ENCODE results near the gene SSX2IP. TPM values are rescaled to one million over a fixed set of nuclear protein-coding genes. Genes with fewer than 3 reads are reported as not detected.
"Not testable (repeated sequence)": the region's sequence is repeated elsewhere in the genome, so short reads cannot be mapped to it uniquely, and the experiment has no call there.

The SSX2IP gene
- total RNA-seq, 1 experiment from 2014 or later, result 42.4 TPM

- DNase-seq (ENCODE audit: low spot score), result no peak
- CTCF ChIA-PET, result no interaction called here
- intact Hi-C loops (cut with micrococcal nuclease; ENCODE audit: unreplicated experiment), result no loop called here
- no peaks in the 10 kb centered on the region for H3K9me3 ChIP-seq (ENCODE audit: low read depth, low read length, poor library complexity, severe bottlenecking)
- POLR2A ChIA-PET (ENCODE audit: low non-redundant PET), result no interaction called here
- no peak overlapping the region for H3K4me3 ChIP-seq (ENCODE audit: low read depth, low read length, poor library complexity, severe bottlenecking)
- no TSS peak for BruUV-seq (replicated peaks)
- H3K27ac ChIP-seq (ENCODE audit: low read depth, low read length, poor library complexity, severe bottlenecking), result no peak overlapping the region
- H3K4me1 ChIP-seq (ENCODE audit: insufficient read depth, low read length, poor library complexity, severe bottlenecking), result no peaks in the 10 kb centered on the region
- no peaks in the 10 kb centered on the region for H3K36me3 ChIP-seq (ENCODE audit: insufficient read depth, low read length, poor library complexity, severe bottlenecking)
- TF ChIP-seq, protein P1, sequence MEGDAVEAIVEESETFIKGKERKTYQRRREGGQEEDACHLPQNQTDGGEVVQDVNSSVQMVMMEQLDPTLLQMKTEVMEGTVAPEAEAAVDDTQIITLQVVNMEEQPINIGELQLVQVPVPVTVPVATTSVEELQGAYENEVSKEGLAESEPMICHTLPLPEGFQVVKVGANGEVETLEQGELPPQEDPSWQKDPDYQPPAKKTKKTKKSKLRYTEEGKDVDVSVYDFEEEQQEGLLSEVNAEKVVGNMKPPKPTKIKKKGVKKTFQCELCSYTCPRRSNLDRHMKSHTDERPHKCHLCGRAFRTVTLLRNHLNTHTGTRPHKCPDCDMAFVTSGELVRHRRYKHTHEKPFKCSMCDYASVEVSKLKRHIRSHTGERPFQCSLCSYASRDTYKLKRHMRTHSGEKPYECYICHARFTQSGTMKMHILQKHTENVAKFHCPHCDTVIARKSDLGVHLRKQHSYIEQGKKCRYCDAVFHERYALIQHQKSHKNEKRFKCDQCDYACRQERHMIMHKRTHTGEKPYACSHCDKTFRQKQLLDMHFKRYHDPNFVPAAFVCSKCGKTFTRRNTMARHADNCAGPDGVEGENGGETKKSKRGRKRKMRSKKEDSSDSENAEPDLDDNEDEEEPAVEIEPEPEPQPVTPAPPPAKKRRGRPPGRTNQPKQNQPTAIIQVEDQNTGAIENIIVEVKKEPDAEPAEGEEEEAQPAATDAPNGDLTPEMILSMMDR (conservative IDR thresholded peaks at IDR 0.05; ENCODE audit: low read depth, low read length), result no peak
- no peak for TF ChIP-seq EZH2 (IDR thresholded peaks at IDR 0.05; ENCODE audit: borderline replicate concordance, low read depth, low read length, poor library complexity, severe bottlenecking)
- no peaks in the 10 kb centered on the region for H3K27me3 ChIP-seq (replicated peaks; ENCODE audit: insufficient read depth, low read depth, low read length, poor library complexity)
Observed at GRCh38 chr1:84726593-84727499, 36.6 kb upstream of the SSX2IP start.

DNA sequence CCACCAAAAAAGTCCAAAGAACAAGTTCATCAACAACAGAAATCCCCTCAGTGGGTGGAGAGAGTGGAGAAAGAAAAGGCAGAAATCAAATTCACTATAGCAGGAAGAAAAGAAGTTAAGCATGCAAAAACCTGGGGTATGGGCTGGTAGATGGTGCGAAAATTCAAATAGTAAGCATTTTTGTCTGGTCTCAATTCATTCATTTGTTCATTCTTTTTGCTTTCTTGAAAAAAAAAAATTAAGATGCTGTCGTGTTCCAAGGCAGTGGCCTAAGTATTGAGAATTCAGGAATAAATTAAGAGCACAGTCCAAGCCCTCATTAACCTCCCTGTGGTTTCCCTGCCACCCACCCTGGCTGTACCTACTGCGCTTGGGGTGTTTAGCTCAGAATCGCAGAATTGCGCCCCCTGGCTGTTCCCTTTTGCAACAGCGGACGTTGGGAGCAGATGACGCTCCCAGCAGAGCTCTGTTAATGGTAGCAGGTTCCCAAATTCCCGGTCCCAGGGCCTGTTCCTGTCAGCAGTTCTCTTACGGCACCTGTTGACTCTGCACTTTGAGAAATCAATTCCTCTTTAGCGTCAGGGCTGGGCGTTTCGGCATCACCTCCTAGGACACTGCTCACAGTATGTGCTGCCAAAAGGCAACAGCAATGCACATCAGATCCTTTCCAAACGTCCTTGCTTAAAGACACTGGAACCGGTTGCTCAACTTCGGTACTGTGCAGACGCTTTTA is 34.0 kb upstream of the SSX2IP start:
- Histone ChIP-seq H3K27ac (ENCODE audit: low read depth, low read length, poor library complexity, severe bottlenecking) (no peak overlapping the region), H3K36me3 (ENCODE audit: insufficient read depth, low read length, poor library complexity, severe bottlenecking) (no peaks in the 10 kb centered on the region), H3K4me3 (ENCODE audit: low read depth, low read length, poor library complexity, severe bottlenecking) (no peak overlapping the region), H3K27me3 (replicated peaks; ENCODE audit: insufficient read depth, low read depth, low read length, poor library complexity) (no peaks in the 10 kb centered on the region), H3K9me3 (ENCODE audit: low read depth, low read length, poor library complexity, severe bottlenecking) (no peaks in the 10 kb centered on the region), H3K4me1 (ENCODE audit: insufficient read depth, low read length, poor library complexity, severe bottlenecking) (no peaks in the 10 kb centered on the region)
- TF ChIP-seq, protein P1 (conservative IDR thresholded peaks at IDR 0.05; ENCODE audit: low read depth, low read length), result peak; percentile 75
- no peak for TF ChIP-seq EZH2 (IDR thresholded peaks at IDR 0.05; ENCODE audit: borderline replicate concordance, low read depth, low read length, poor library complexity, severe bottlenecking)
- DNase-seq (ENCODE audit: low spot score), result peak; percentile 44
- POLR2A ChIA-PET (ENCODE audit: low non-redundant PET), result no interaction called here
- intact Hi-C loops (cut with micrococcal nuclease; ENCODE audit: unreplicated experiment), result no loop called here
- BruUV-seq (replicated peaks), result no TSS peak
- CTCF ChIA-PET, result interaction anchor here (0.6 to 1.1 kb wide), 2 partner anchors 9 to 24 kb away, joined by 4 read pairs; no protein-coding TSS in a partner anchor

DNA sequence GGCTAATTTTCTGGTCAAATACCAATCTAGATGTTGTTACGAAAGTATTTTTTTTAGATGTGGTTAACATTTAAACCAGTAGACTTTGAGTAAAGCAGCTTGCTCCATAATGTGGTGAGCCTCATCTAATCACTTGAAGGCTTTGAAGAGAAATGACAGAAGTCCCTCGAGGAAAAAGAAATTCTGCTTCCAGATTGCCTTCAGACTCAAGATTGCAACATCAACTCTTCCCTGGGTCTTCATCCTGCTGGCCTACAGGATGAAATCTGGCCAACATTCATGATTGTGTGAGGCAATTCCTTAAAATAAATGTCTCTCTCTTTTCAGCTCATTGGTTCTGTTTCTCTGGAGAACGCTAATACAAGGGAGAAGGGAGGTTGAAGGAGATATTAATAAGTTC is 32.5 kb upstream of the SSX2IP start:
- Histone ChIP-seq H3K27me3 (replicated peaks; ENCODE audit: insufficient read depth, low read depth, low read length, poor library complexity) (no peaks in the 10 kb centered on the region), H3K9me3 (ENCODE audit: low read depth, low read length, poor library complexity, severe bottlenecking) (no peaks in the 10 kb centered on the region), H3K4me1 (ENCODE audit: insufficient read depth, low read length, poor library complexity, severe bottlenecking) (no peaks in the 10 kb centered on the region), H3K27ac (ENCODE audit: low read depth, low read length, poor library complexity, severe bottlenecking) (no peak overlapping the region), H3K36me3 (ENCODE audit: insufficient read depth, low read length, poor library complexity, severe bottlenecking) (no peaks in the 10 kb centered on the region), H3K4me3 (ENCODE audit: low read depth, low read length, poor library complexity, severe bottlenecking) (no peak overlapping the region)
- CTCF ChIA-PET, result no interaction called here
- TF ChIP-seq, protein P1 (conservative IDR thresholded peaks at IDR 0.05; ENCODE audit: low read depth, low read length), result no peak
- no peak for TF ChIP-seq EZH2 (IDR thresholded peaks at IDR 0.05; ENCODE audit: borderline replicate concordance, low read depth, low read length, poor library complexity, severe bottlenecking)
- BruUV-seq (replicated peaks), result no TSS peak
- DNase-seq (ENCODE audit: low spot score), result no peak
- intact Hi-C loops (cut with micrococcal nuclease; ENCODE audit: unreplicated experiment), result no loop called here
- POLR2A ChIA-PET (ENCODE audit: low non-redundant PET), result no interaction called here

DNA sequence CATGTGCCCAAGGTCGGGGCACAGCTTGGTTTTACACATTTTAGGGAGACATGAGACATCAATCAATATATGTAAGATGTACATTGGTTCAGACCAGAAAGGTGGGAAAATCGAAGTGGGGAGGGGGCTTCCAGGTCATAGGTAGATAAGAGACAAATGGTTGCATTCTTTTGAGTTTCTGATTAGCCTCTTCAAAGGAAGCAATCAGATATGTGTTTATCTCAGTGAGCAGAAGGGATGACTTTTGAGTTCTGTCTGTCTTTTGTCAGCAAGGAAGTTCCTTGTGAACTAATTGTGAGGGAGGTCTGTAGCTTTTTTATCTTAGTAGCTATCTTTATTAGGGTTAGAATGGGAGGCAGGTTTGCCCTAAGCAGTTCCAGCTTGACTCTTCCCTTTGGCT is 31.6 kb upstream of the SSX2IP start:
- intact Hi-C loops (cut with micrococcal nuclease; ENCODE audit: unreplicated experiment); CTCF ChIA-PET: not testable (repeated sequence)

More for the DNA sequence above, 31.6 kb upstream of the SSX2IP start:
- DNase-seq (ENCODE audit: low spot score); H3K9me3 ChIP-seq (ENCODE audit: low read depth, low read length, poor library complexity, severe bottlenecking); POLR2A ChIA-PET (ENCODE audit: low non-redundant PET); BruUV-seq (replicated peaks); H3K27ac ChIP-seq (ENCODE audit: low read depth, low read length, poor library complexity, severe bottlenecking); H3K4me1 ChIP-seq (ENCODE audit: insufficient read depth, low read length, poor library complexity, severe bottlenecking); H3K36me3 ChIP-seq (ENCODE audit: insufficient read depth, low read length, poor library complexity, severe bottlenecking); H3K27me3 ChIP-seq (replicated peaks; ENCODE audit: insufficient read depth, low read depth, low read length, poor library complexity); H3K4me3 ChIP-seq (ENCODE audit: low read depth, low read length, poor library complexity, severe bottlenecking): not testable (repeated sequence)
